Caco-2 (cell line): Measurements from ENCODE around the gene ATOX1. TPM values are rescaled to one million over a fixed set of nuclear protein-coding genes. Genes with fewer than 3 reads are reported as not detected.
A peak's percentile ranks its signal among the peaks of the same experiment; 100 is the strongest.

ENCODE experiments used
- Bru-seq: library from RNA; stranded (reverse); fragments of 400-500 nt; gene quantifications from one replicate; lab custom pipeline; 2021; lab: Mats Ljungman, UMichigan
- BruChase-seq, 2 experiments: library from RNA; stranded (reverse); fragments of 400-500 nt; gene quantifications; one replicate each; lab custom pipeline; 2021; lab: Mats Ljungman, UMichigan
- BruUV-seq: library from RNA; stranded (reverse); fragments of 400-500 nt; replicated peaks from 2 replicates; lab custom pipeline; 2021; lab: Mats Ljungman, UMichigan
- CTCF ChIA-PET: fragments of 300-600 bp; sonication (Branson Sonifier 250); formaldehyde crosslinking; loops from one replicate; lab custom pipeline; 2022; ENCODE audit warnings: antibody characterized with exemption; lab: Charles Lee
- POLR2A ChIA-PET: fragments of 300-600 bp; sonication (Branson Sonifier 250); formaldehyde crosslinking; loops from one replicate; lab custom pipeline; 2022; ENCODE audit warnings: antibody characterized with exemption; lab: Charles Lee
- DNase-seq, 2 experiments: peaks; one replicate each; pipeline versions ENCODE4 v3.0.0 to v3.0.0-alpha.2; 2020 to 2022
- H3K27me3 ChIP-seq: replicated peaks from 2 replicates; pipeline ENCODE4 v1.6.0; 2011; ENCODE audit warnings: low read length; ENCODE audit not compliant: control insufficient read depth, insufficient read depth
- H3K36me3 ChIP-seq: 2 replicates; pipeline ENCODE4 v1.5.1; 2011; ENCODE audit warnings: low read length; ENCODE audit not compliant: control insufficient read depth, insufficient read depth
- H3K4me1 ChIP-seq: fragments of 250-450 bp; sonication (Bioruptor Pico); 2 replicates; pipeline ENCODE4 v1.5.1; 2020; ENCODE audit warnings: mild to moderate bottlenecking
- H3K4me3 ChIP-seq: 2 replicates; pipeline ENCODE4 v1.5.1; 2011; ENCODE audit warnings: low read depth, mild to moderate bottlenecking, control low read depth, low read length
- H3K9me3 ChIP-seq: fragments of 250-450 bp; sonication (Bioruptor Pico); 2 replicates; pipeline ENCODE4 v1.5.1; 2020; ENCODE audit warnings: mild to moderate bottlenecking, moderate library complexity
- H3K27ac Mint-ChIP-seq: one replicate; pipeline ENCODE4 v1.8.0; 2022; ENCODE audit warnings: mixed read lengths; ENCODE audit not compliant: unreplicated experiment
- H3K27me3 Mint-ChIP-seq: one replicate; pipeline ENCODE4 v1.8.0; 2022; ENCODE audit warnings: mixed read lengths; ENCODE audit not compliant: insufficient read depth, unreplicated experiment
- H3K36me3 Mint-ChIP-seq: one replicate; pipeline ENCODE4 v1.8.0; 2022; ENCODE audit warnings: mild to moderate bottlenecking, mixed read lengths; ENCODE audit not compliant: insufficient read depth, unreplicated experiment
- H3K4me1 Mint-ChIP-seq: one replicate; pipeline ENCODE4 v1.8.0; 2022; ENCODE audit warnings: low read depth, mixed read lengths; ENCODE audit not compliant: unreplicated experiment
- H3K4me3 Mint-ChIP-seq: one replicate; pipeline ENCODE4 v1.8.0; 2022; ENCODE audit warnings: mild to moderate bottlenecking, moderate library complexity, mixed read lengths; ENCODE audit not compliant: unreplicated experiment
- H3K9me3 Mint-ChIP-seq: one replicate; pipeline ENCODE4 v1.8.0; 2022; ENCODE audit warnings: mixed read lengths; ENCODE audit not compliant: unreplicated experiment
- intact Hi-C: fragments of 100-400 bp; cut with micrococcal nuclease; formaldehyde crosslinking; loops from one replicate; pipeline ENCODE4 v1.10.0; 2022; ENCODE audit not compliant: unreplicated experiment
- long read RNA-seq: library from polyadenylated mRNA; stranded (forward); transcript quantifications from one replicate; pipeline ENCODE4 v2.0.0, GENCODE V29; 2022
- total RNA-seq: library from RNA; stranded (reverse); gene quantifications from 2 replicates; pipeline ENCODE4 v1.2.3, GENCODE V29; 2022
- TF ChIP-seq, protein P1 (sequence below), 2 experiments: fragments of 200-600 bp in 1 of 2; IDR thresholded peaks; 1 replicate in 1 of 2; 2 replicates in 1 of 2; pipeline versions ENCODE4 v1.5.1 to v1.8.0; 2011 to 2022; ENCODE audit warnings: antibody characterized with exemption in 1 of 2, control low read depth in 1 of 2, inconsistent platforms in 1 of 2, low read depth in 1 of 2, low read length in 1 of 2, mild to moderate bottlenecking in 1 of 2, moderate library complexity in 1 of 2; ENCODE audit not compliant: insufficient read depth in 1 of 2, severe bottlenecking in 1 of 2, unreplicated experiment in 1 of 2

Gene ATOX1, protein sequence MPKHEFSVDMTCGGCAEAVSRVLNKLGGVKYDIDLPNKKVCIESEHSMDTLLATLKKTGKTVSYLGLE
- total RNA-seq (135 and 139 TPM in 2 replicates), Bru-seq, nascent RNA (percentile 70 among the genes with signal in this experiment), BruChase-seq, experiment 1, labeled RNA remaining after a 2-hour chase (percentile 62 among the genes with signal in this experiment), BruChase-seq, experiment 2, labeled RNA remaining after a 6-hour chase (percentile 60 among the genes with signal in this experiment)
- long read RNA-seq, transcript ATOX1-201 (4 exons, 488 nt): major isoform, 91 of 105 reads
- long read RNA-seq, partial matches to known transcripts: 0 of 105 reads
- long read RNA-seq, other reads (novel, unspliced or antisense): 11 of 105 reads

DNA sequence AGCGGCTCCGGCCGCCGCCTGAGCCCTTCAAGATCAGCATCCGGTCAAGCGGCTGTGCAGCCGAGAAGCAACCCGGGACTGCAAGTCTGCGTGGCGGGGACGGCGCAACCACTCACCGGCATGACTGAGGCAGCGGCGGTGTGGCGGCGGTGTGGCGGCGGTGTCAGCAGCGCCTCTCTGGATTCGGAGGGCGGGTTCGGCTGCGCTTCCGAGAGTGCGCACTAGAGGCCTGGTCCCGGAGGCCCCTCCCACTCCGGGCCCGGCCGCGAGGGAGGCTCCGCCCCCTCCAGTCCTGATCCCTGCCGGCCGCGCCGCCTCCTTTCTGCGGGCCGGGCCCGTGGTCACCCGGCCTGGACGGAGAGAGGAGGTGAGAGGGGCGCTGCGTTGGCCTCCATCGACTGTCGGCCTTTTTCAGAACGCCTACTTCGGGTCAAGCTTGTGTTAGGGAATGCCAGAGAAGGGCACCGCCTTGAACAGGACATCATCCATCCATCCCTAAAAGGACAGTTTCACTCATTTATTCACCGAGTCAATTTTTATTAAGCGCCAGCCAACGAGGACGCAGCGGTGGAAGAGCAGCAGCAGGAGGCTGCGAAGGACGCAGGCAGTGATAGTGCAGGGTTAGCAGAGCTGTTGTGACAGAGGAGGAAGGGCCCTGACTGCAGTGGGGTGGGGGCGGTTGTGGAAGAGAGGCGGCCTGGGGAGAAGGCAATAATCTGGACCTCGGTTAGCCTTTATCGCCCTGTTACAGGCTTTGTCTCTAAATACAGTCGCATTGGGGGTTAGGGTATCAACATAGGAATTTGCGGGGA, at the start of gene ATOX1:
TSS of gene ATOX1 (minus strand) at position 202 of the 812 bp plus-strand sequence. CDS start at position 122, 80 bp downstream.
- H3K36me3 Mint-ChIP-seq: peaks cover 3% of the 10 kb centered on the region
- no peaks in the 10 kb centered on the region for H3K27me3 Mint-ChIP-seq
- POLR2A ChIA-PET: interaction anchor here (0.5 to 1.2 kb wide), 2 partner anchors 13 to 1000 kb away, joined by 3 read pairs; partner anchors contain the start of genes DCTN4 and G3BP1

DNA sequence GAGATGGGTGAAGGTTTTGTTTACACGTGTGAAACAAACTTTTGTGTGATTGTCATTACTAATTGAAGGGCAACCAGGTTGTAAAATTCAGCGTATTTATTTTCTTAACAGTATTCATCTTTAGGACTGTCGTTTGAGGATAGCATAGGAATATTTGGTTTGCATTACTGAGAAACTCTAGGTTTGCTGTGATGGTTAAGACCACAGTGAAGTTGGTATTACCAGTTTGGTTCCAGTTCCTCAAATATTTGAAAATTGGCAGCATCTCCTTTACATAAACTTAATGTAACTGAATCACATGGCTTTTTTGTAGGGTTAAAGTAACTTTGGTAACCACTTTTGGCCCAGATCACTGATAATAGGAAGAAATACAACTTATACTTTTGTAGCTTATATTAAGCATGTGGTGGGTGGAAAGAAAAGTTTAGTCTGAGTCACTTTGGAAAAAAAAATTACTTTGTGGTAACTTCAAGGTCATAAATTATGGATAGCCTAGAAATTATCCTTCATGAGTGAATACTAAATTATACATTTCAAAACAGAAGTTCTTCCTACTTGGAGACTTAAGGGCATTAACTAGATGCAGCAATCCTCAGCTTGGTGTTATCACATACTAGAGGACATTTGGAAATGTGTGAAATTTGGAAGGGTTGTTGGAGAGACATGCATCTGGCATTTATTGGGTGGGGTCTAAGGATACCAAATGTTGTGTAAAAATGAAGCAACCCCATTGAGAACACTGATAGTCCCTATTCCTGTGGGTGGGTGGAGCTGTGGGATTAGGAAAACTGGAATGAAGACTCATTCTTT, 47.2 kb upstream of the ATOX1 start:
- DNase-seq: no peak
- H3K27ac Mint-ChIP-seq: no peak overlapping the region
- no peaks in the 10 kb centered on the region for H3K27me3 ChIP-seq
- no peaks in the 10 kb centered on the region for H3K4me1 ChIP-seq
- POLR2A ChIA-PET: no interaction called here
- intact Hi-C loops: no loop called here
- H3K4me1 Mint-ChIP-seq: no peaks in the 10 kb centered on the region
- TF ChIP-seq, protein P1, sequence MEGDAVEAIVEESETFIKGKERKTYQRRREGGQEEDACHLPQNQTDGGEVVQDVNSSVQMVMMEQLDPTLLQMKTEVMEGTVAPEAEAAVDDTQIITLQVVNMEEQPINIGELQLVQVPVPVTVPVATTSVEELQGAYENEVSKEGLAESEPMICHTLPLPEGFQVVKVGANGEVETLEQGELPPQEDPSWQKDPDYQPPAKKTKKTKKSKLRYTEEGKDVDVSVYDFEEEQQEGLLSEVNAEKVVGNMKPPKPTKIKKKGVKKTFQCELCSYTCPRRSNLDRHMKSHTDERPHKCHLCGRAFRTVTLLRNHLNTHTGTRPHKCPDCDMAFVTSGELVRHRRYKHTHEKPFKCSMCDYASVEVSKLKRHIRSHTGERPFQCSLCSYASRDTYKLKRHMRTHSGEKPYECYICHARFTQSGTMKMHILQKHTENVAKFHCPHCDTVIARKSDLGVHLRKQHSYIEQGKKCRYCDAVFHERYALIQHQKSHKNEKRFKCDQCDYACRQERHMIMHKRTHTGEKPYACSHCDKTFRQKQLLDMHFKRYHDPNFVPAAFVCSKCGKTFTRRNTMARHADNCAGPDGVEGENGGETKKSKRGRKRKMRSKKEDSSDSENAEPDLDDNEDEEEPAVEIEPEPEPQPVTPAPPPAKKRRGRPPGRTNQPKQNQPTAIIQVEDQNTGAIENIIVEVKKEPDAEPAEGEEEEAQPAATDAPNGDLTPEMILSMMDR (IDR thresholded peaks at IDR 0.05; ENCODE audit: insufficient read depth in 1 of 2, low read depth in 1 of 2, low read length in 1 of 2, severe bottlenecking in 1 of 2, unreplicated experiment in 1 of 2): no peak
- H3K36me3 Mint-ChIP-seq: peaks cover 98% of the 10 kb centered on the region
- BruUV-seq: no TSS peak
- no peak overlapping the region for H3K4me3 ChIP-seq
- no peaks in the 10 kb centered on the region for H3K9me3 ChIP-seq
- peaks cover 1% of the 10 kb centered on the region; the same call in 1 of the 2 replicates for H3K36me3 ChIP-seq
- peaks cover 5% of the 10 kb centered on the region for H3K9me3 Mint-ChIP-seq
- CTCF ChIA-PET: no interaction called here
- H3K27me3 Mint-ChIP-seq: no peaks in the 10 kb centered on the region
- H3K4me3 Mint-ChIP-seq: no peak overlapping the region

More for the DNA sequence above, at the start of gene ATOX1:
- Histone ChIP-seq H3K4me3 (peak within 1 kb of the TSS; percentile 74), H3K9me3 (no peaks in the 10 kb centered on the region), H3K27me3 (no peaks in the 10 kb centered on the region), H3K36me3 (no peaks in the 10 kb centered on the region), H3K4me1 (peaks cover 40% of the 10 kb centered on the region)
- peak; percentile 89 to 96 for DNase-seq
- intact Hi-C loops: loop anchor here (1.0 kb wide), 1 partner anchor 13 kb away; the partner anchor contains the start of gene G3BP1
- TSS peak; percentile 52 for BruUV-seq
- peak within 1 kb of the TSS; percentile 90 for H3K4me3 Mint-ChIP-seq
- CTCF ChIA-PET: interaction anchor here (0.6 to 1.6 kb wide), 3 partner anchors 12 to 1268 kb away, joined by 4 read pairs; no protein-coding TSS in a partner anchor
- peaks cover 16% of the 10 kb centered on the region for H3K4me1 Mint-ChIP-seq
- TF ChIP-seq, protein P1 (IDR thresholded peaks at IDR 0.05; ENCODE audit: insufficient read depth in 1 of 2, low read depth in 1 of 2, low read length in 1 of 2, severe bottlenecking in 1 of 2, unreplicated experiment in 1 of 2): peak in 1 of 2 experiments; percentile 10
- H3K9me3 Mint-ChIP-seq: no peaks in the 10 kb centered on the region
- H3K27ac Mint-ChIP-seq: peak within 1 kb of the TSS; percentile 94
